ENCODE measurements around the gene AATK. TPM values are rescaled to one million over a fixed set of nuclear protein-coding genes. Genes with fewer than 3 reads are reported as not detected.
"Not testable (repeated sequence)": the region's sequence is repeated elsewhere in the genome, so short reads cannot be mapped to it uniquely, and the experiment has no call there.

The AATK gene
- total RNA-seq, 4 donors from 2014 or later = 0.51 to 5.9 (median 3.0) TPM

DNA sequence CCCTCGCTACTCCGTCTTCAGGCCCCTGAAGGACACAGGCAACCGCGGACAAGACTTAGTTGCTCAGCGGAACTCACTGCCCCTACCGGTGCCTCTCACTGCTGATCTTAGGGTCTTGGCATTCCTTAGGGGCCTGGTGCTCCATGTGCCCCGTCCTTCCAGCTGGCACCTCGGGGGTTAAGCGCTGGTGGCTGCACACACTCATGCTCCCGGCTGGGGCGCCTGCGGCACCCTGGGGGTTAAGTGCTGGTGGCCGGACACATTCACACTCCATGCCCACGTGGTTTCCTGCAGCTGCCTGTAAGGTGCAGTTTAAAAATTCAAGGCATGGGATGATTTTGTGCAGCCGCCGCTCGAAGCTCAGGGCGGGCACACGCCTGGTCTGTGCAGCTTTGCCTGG, 86.0 kb downstream of the AATK start:
- Histone ChIP-seq H3K4me1 (no peaks in the 10 kb centered on the region), H3K9me3 (no peaks in the 10 kb centered on the region), H3K27me3 (no peaks in the 10 kb centered on the region), H3K4me3 (no peak overlapping the region), H3K27ac (no peak overlapping the region), H3K36me3 (no peaks in the 10 kb centered on the region)
- intact Hi-C loops (cut with DNase I; ENCODE audit: low total_unique reads) = no loop called here
- TF ChIP-seq, protein P1, sequence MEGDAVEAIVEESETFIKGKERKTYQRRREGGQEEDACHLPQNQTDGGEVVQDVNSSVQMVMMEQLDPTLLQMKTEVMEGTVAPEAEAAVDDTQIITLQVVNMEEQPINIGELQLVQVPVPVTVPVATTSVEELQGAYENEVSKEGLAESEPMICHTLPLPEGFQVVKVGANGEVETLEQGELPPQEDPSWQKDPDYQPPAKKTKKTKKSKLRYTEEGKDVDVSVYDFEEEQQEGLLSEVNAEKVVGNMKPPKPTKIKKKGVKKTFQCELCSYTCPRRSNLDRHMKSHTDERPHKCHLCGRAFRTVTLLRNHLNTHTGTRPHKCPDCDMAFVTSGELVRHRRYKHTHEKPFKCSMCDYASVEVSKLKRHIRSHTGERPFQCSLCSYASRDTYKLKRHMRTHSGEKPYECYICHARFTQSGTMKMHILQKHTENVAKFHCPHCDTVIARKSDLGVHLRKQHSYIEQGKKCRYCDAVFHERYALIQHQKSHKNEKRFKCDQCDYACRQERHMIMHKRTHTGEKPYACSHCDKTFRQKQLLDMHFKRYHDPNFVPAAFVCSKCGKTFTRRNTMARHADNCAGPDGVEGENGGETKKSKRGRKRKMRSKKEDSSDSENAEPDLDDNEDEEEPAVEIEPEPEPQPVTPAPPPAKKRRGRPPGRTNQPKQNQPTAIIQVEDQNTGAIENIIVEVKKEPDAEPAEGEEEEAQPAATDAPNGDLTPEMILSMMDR (IDR thresholded peaks at IDR 0.05) = no peak
- no peak for TF ChIP-seq POLR2A (IDR thresholded peaks at IDR 0.05)
- DNase-seq = no peak

DNA sequence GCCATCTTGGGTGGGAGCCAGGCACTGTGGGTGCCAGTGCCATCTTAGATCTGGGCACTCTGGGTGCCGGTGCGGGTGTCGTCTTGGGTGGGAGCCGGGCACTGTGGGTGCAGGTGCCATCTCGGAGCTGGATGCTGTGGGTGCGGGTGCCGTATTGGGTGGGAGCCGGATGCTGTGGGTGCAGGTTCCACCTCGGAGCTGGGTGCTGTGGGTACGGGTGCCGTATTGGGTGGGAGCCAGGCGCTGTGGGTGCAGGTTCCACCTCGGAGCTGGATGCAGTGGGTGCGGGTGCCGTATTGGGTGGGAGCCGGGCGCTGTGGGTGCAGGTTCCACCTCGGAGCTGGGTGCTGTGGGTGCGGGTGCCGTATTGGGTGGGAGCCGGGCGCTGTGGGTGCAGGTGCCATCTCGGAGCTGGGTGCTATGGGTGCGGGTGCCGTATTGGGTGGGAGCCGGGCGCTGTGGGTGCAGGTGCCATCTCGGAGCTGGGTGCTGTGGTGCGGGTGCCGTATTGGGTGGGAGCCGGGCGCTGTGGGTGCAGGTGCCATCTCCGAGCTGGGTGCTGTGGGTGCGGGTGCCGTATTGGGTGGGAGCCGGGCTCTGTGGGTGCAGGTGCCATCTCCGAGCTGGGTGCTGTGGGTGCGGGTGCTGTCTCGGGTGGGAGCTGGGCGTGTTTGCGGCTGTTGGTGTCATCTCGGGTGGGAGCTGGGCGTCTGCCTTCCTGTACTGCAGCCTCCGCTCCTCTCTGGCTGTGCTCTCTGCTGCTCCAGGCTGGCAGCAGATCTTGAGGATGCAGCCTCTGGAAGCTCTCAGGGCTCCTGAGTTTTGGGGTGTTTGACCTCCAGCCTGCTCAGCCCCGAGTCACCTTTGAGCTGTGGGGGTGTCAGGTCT, 87.8 kb downstream of the AATK start:
- DNase-seq; H3K4me1 ChIP-seq; H3K4me3 ChIP-seq; H3K27ac ChIP-seq; H3K27me3 ChIP-seq; H3K9me3 ChIP-seq; H3K36me3 ChIP-seq; intact Hi-C loops (cut with DNase I; ENCODE audit: low total_unique reads): not testable (repeated sequence)

DNA sequence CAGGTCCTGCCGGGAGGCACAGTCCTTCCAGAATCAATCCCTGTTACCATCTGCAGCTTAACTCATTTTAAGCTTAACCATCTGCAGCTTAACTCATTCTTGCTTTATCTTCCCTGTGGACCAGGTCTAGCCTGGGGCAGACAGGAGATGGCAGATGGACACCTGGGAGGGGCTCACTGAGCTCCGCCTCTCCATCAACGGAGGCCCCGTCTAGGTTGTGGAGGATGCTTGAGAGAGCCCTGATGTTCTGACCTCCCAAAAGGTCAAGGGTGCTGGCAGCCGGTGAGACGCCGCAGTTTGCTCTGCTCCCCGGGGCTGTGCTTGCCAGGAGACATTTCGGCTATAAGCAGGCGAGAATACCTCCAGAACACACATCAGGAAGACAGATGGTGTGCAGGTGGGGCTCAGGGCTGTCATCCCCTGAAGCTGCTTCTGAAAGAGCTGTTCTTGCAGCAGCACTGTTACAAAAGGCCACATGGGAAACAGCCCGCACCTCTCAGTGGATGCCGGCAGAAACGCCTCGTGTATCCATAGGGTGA, 89.8 kb downstream of the AATK start:
- no peaks in the 10 kb centered on the region for H3K27me3 ChIP-seq
- H3K27ac ChIP-seq = no peak overlapping the region
- no peak for DNase-seq
- H3K4me3 ChIP-seq = no peak overlapping the region
- intact Hi-C loops (cut with DNase I; ENCODE audit: low total_unique reads) = no loop called here
- TF ChIP-seq POLR2A (IDR thresholded peaks at IDR 0.05) = no peak
- TF ChIP-seq, protein P1 (IDR thresholded peaks at IDR 0.05) = no peak
- H3K36me3 ChIP-seq = no peaks in the 10 kb centered on the region
- H3K4me1 ChIP-seq = no peaks in the 10 kb centered on the region
- no peaks in the 10 kb centered on the region for H3K9me3 ChIP-seq

DNA sequence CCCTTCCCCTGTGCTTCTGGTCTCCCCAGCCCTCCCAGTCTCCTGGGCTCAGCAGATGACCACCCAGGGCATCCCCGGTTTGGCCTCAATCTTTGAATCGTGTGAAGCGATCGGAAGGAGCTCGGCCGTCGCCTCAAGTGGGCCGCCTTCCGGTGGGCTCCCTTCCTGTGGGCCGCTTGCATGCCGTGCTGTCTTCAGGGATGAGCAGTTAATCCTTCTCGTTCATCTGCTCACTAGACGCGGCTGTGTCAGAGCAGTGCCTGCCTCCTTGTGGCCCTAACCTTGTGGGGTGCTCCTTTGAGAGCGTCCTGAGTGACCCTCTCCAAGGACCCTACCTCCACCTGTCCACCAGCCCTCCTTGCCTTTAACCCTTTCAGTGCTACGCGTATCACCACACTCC, 90.7 kb downstream of the AATK start:
- TF ChIP-seq, protein P1 (IDR thresholded peaks at IDR 0.05) = no peak
- TF ChIP-seq POLR2A (IDR thresholded peaks at IDR 0.05) = no peak
- Histone ChIP-seq H3K9me3 (no peaks in the 10 kb centered on the region), H3K27ac (no peak overlapping the region), H3K4me1 (no peaks in the 10 kb centered on the region), H3K4me3 (no peak overlapping the region), H3K36me3 (no peaks in the 10 kb centered on the region), H3K27me3 (no peaks in the 10 kb centered on the region)
- no peak for DNase-seq
- intact Hi-C loops (cut with DNase I; ENCODE audit: low total_unique reads) = no loop called here

DNA sequence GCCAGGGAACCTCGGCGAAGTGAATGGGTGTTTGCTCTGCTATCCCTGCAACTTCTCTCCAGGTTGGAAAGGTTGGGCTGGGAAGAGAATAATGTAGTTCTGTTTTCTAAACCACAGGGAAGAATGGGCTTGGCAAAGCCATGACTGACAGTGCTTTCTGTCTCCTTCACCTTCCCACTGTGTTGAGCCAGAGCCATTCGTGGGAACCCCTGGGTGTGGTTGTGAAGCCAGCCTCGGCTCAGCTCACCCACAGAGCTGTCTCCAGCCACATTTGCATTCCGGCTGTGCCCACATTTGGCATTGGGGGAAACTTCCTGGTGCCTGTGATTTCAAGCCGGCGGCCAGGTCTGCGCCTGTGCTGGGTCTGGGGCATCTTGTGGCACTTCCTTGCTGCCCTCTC, 91.1 kb downstream of the AATK start:
- Histone ChIP-seq H3K4me1 (no peaks in the 10 kb centered on the region), H3K4me3 (no peak overlapping the region), H3K9me3 (no peaks in the 10 kb centered on the region), H3K27me3 (no peaks in the 10 kb centered on the region), H3K27ac (no peak overlapping the region), H3K36me3 (no peaks in the 10 kb centered on the region)
- TF ChIP-seq, protein P1 (IDR thresholded peaks at IDR 0.05) = no peak
- no peak for TF ChIP-seq POLR2A (IDR thresholded peaks at IDR 0.05)
- no peak for DNase-seq
- intact Hi-C loops (cut with DNase I; ENCODE audit: low total_unique reads) = no loop called here
